Liver (tissue), 9 donors: Measurements from ENCODE around the gene ADGRF4. TPM values are rescaled to one million over a fixed set of nuclear protein-coding genes. Genes with fewer than 3 reads are reported as not detected.

ENCODE experiments used
- DNase-seq: peaks from one replicate; pipeline ENCODE4 v3.0.0-alpha.2; 2017; ENCODE audit warnings: low spot score
- H3K27ac ChIP-seq, 2 donors: one replicate each; pipeline ENCODE4 v1.7.0; 2013; ENCODE audit warnings: inconsistent platforms in 2 of 2, low read length in 2 of 2, control low read depth in 1 of 2, low read depth in 1 of 2, mild to moderate bottlenecking in 1 of 2
- H3K27me3 ChIP-seq, 4 donors: one replicate each; pipeline versions ENCODE4 v1.6.1 to v1.7.0; 2013; ENCODE audit warnings: low read length in 3 of 4, inconsistent platforms in 1 of 4, mild to moderate bottlenecking in 1 of 4, moderate library complexity in 1 of 4; ENCODE audit not compliant: control insufficient read depth in 4 of 4, insufficient read depth in 4 of 4
- H3K36me3 ChIP-seq, 4 donors: one replicate each; pipeline versions ENCODE4 v1.6.1 to v1.7.0; 2013; ENCODE audit warnings: low read length in 3 of 4, mild to moderate bottlenecking in 3 of 4, low read depth in 1 of 4, moderate library complexity in 1 of 4; ENCODE audit not compliant: control insufficient read depth in 4 of 4, insufficient read depth in 3 of 4
- H3K4me1 ChIP-seq, 4 donors: one replicate each; pipeline versions ENCODE4 v1.6.1 to v1.7.0; 2013; ENCODE audit warnings: low read length in 3 of 4, mild to moderate bottlenecking in 3 of 4, moderate library complexity in 1 of 4; ENCODE audit not compliant: control insufficient read depth in 4 of 4, insufficient read depth in 4 of 4
- H3K4me3 ChIP-seq, 3 donors: one replicate each; pipeline versions ENCODE4 v1.6.1 to v1.7.0; 2013; ENCODE audit warnings: low read length in 3 of 3, control low read depth in 1 of 3, low read depth in 1 of 3, mild to moderate bottlenecking in 1 of 3
- H3K9ac ChIP-seq, 2 donors: one replicate each; pipeline ENCODE4 v1.7.0; 2013; ENCODE audit warnings: low read length in 2 of 2, mild to moderate bottlenecking in 2 of 2, moderate library complexity in 2 of 2, control low read depth in 1 of 2, low read depth in 1 of 2
- H3K9me3 ChIP-seq, 4 donors: one replicate each; pipeline versions ENCODE4 v1.6.1 to v1.7.0; 2013; ENCODE audit warnings: low read length in 3 of 4; ENCODE audit not compliant: control insufficient read depth in 4 of 4
- ATF3 ChIP-seq: IDR thresholded peaks from 2 replicates; pipeline ENCODE4 v1.6.1; 2016; ENCODE audit warnings: antibody characterized with exemption
- CTCF ChIP-seq: fragments of 150-350 bp; IDR thresholded peaks from 2 replicates; pipeline ENCODE4 v1.5.1; 2017; ENCODE audit warnings: improper control_type of control experiment, low read depth, low read length; ENCODE audit not compliant: missing input control
- EGR1 ChIP-seq, 2 donors: IDR thresholded peaks; 2 replicates each; pipeline ENCODE4 v1.6.1; 2016 to 2018; ENCODE audit warnings: antibody characterized with exemption in 2 of 2, low read depth in 2 of 2
- FOXA1 ChIP-seq: IDR thresholded peaks from 2 replicates; pipeline ENCODE4 v1.6.1; 2016; ENCODE audit warnings: antibody characterized with exemption
- FOXA2 ChIP-seq: IDR thresholded peaks from 2 replicates; pipeline ENCODE4 v1.6.1; 2016; ENCODE audit warnings: antibody characterized with exemption
- GABPA ChIP-seq, 2 donors: IDR thresholded peaks in 1 of 2; conservative IDR thresholded peaks in 1 of 2; 2 replicates each; pipeline ENCODE4 v1.6.1; 2016; ENCODE audit warnings: antibody characterized with exemption in 2 of 2, mild to moderate bottlenecking in 1 of 2, moderate library complexity in 1 of 2
- HNF4A ChIP-seq, 2 donors: conservative IDR thresholded peaks; 2 replicates each; pipeline ENCODE4 v1.6.1; 2016; ENCODE audit warnings: antibody characterized with exemption in 2 of 2, mild to moderate bottlenecking in 2 of 2
- HNF4G ChIP-seq: IDR thresholded peaks from 2 replicates; pipeline ENCODE4 v1.6.1; 2016; ENCODE audit warnings: antibody characterized with exemption
- JUND ChIP-seq, 2 donors: IDR thresholded peaks; 2 replicates each; pipeline ENCODE4 v1.6.1; 2016; ENCODE audit warnings: antibody characterized with exemption in 2 of 2
- MAX ChIP-seq: IDR thresholded peaks from 2 replicates; pipeline ENCODE4 v1.6.1; 2016; ENCODE audit warnings: antibody characterized with exemption
- NR2F2 ChIP-seq: IDR thresholded peaks from 2 replicates; pipeline ENCODE4 v1.6.1; 2016; ENCODE audit warnings: antibody characterized with exemption
- RAD21 ChIP-seq, 2 donors: IDR thresholded peaks; 2 replicates each; pipeline ENCODE4 v1.6.1; 2016; ENCODE audit warnings: antibody characterized with exemption in 2 of 2, mild to moderate bottlenecking in 2 of 2
- REST ChIP-seq: IDR thresholded peaks from 2 replicates; pipeline ENCODE4 v1.6.1; 2016; ENCODE audit warnings: antibody characterized with exemption, mild to moderate bottlenecking
- RXRA ChIP-seq, 2 donors: IDR thresholded peaks; 2 replicates each; pipeline ENCODE4 v1.6.1; 2017 to 2018; ENCODE audit warnings: antibody characterized with exemption in 2 of 2, mild to moderate bottlenecking in 1 of 2
- SP1 ChIP-seq: IDR thresholded peaks from 2 replicates; pipeline ENCODE4 v1.6.1; 2018; ENCODE audit warnings: antibody characterized with exemption, mild to moderate bottlenecking
- TAF1 ChIP-seq: conservative IDR thresholded peaks from 2 replicates; pipeline ENCODE4 v1.6.1; 2016; ENCODE audit warnings: antibody characterized with exemption, mild to moderate bottlenecking
- YY1 ChIP-seq: IDR thresholded peaks from 2 replicates; pipeline ENCODE4 v1.6.1; 2016; ENCODE audit warnings: antibody characterized with exemption, mild to moderate bottlenecking
- ZBTB33 ChIP-seq: IDR thresholded peaks from 2 replicates; pipeline ENCODE4 v1.6.1; 2016; ENCODE audit warnings: antibody characterized with exemption
- WGBS: extraction: QIAGEN DNeasy Blood & Tissue Kit; methylation state at CpG from one replicate; pipeline ENCODE4 v1.1.7; 2013; 5-methylcytosine and 5-hydroxymethylcytosine counted together
- polyA plus RNA-seq, 2 donors: library from polyadenylated mRNA; stranded (reverse) in 1 of 2; unstranded in 1 of 2; fragments of 200-250 nt in 1 of 2; fragments of >200 nt in 1 of 2; fragmentation: Nextera tagmentation in 1 of 2; extraction: Ambion mirVana in 1 of 2; gene quantifications; one replicate each; pipeline versions ENCODE4 v1.2.1 to v1.2.3, GENCODE V29; 2013 to 2015
- total RNA-seq, 2 donors: library from RNA; depleted of rRNA; stranded (reverse); fragments of >200 nt; gene quantifications; one replicate each; pipeline ENCODE4 v1.2.3, GENCODE V29; 2014
- donor health status: healthy.
- donor health status: healthy.
- donor health status: healthy.
- donor health status: healthy.
- donor health status: healthy.

Gene ADGRF4
- total and polyA plus RNA-seq, 4 donors, result not detected

DNA sequence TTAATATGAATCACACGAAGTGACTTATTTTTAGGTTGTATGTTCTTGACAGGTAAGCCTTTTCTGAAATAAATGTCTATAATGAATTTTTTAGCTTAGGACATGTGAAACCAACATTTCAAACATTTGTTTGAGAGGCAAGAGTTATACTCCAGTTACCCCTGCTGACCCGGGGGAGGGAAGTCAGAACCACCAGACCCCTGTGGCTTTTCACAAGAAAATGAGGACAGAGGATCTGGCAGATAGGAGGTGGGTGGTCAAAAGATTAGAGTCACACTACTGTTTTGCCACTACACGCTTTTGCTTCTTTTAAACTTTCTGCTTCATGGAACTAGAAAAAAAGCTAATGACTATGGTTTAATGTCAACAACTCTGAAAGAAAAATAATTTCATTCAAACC, 27.5 kb upstream of the ADGRF4 start:
- no peak for DNase-seq
- Histone ChIP-seq H3K27me3 (peaks cover 0 to 4% (median 0%) of the 10 kb centered on the region in 4 donors), H3K4me3 (no peak overlapping the region), H3K36me3 (no peaks in the 10 kb centered on the region), H3K4me1 (no peaks in the 10 kb centered on the region), H3K27ac (no peak overlapping the region), H3K9me3 (peaks cover 2 to 8% (median 2%) of the 10 kb centered on the region in 4 donors), H3K9ac (no peak overlapping the region)
- 62% methylated on average over 3 of the region's 3 CpGs for WGBS
- TF ChIP-seq RAD21 (IDR thresholded peaks at IDR 0.05), result no peak
- TF ChIP-seq ATF3, result no peak
- no peak for TF ChIP-seq CTCF
- TF ChIP-seq GABPA (IDR thresholded peaks at IDR 0.05 in 1 of 2, conservative IDR thresholded peaks at IDR 0.05 in 1 of 2), result no peak
- no peak for TF ChIP-seq HNF4A (conservative IDR thresholded peaks at IDR 0.05)

DNA sequence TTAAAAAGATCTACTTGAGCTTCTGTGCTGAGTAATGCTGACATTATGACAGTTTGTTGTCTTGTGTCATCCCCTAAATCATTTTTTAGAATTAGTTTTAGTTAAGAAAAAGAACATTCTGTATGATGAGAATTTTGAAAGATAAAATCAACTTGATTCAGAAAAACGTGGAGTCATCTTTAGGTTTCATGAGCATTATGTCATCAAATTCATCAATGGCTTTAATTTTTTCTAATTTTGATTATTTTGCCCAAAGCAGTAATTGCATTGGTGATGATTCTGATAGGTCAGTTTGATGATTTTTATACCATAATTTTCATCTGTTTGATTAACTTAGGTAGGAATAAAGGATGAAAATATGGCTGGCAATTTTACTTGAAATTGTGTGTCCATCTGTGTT, 26.6 kb upstream of the ADGRF4 start:
- 53% methylated on average over 1 of the region's 1 CpG for WGBS
- Histone ChIP-seq H3K9ac (no peak overlapping the region), H3K27me3 (peaks cover 0 to 4% (median 0%) of the 10 kb centered on the region in 4 donors), H3K36me3 (no peaks in the 10 kb centered on the region), H3K4me3 (no peak overlapping the region), H3K27ac (no peak overlapping the region), H3K9me3 (peaks cover 4 to 8% (median 4%) of the 10 kb centered on the region in 4 donors), H3K4me1 (no peaks in the 10 kb centered on the region)
- no peak for DNase-seq
- TF ChIP-seq RXRA (IDR thresholded peaks at IDR 0.05), result no peak
- no peak for TF ChIP-seq REST
- TF ChIP-seq NR2F2, result no peak
- TF ChIP-seq FOXA2, result no peak
- TF ChIP-seq EGR1 (IDR thresholded peaks at IDR 0.05; ENCODE audit: low read depth in 2 of 2), result no peak
- TF ChIP-seq FOXA1, result no peak
- TF ChIP-seq HNF4A (conservative IDR thresholded peaks at IDR 0.05), result no peak
- no peak for TF ChIP-seq TAF1
- TF ChIP-seq YY1, result no peak
- no peak for TF ChIP-seq JUND (IDR thresholded peaks at IDR 0.05)
- TF ChIP-seq MAX, result no peak
- no peak for TF ChIP-seq GABPA (IDR thresholded peaks at IDR 0.05 in 1 of 2, conservative IDR thresholded peaks at IDR 0.05 in 1 of 2)
- TF ChIP-seq SP1, result no peak
- TF ChIP-seq HNF4G, result no peak
- no peak for TF ChIP-seq CTCF
- no peak for TF ChIP-seq RAD21 (IDR thresholded peaks at IDR 0.05)
- no peak for TF ChIP-seq ZBTB33
- TF ChIP-seq ATF3, result no peak
